KMS-11 (cell line): Measurements from ENCODE around the gene PRSS33.

Experiments used
- H2AFZ ChIP-seq: fragments of 200-600 bp; sonication (generic); 2 replicates; pipeline ENCODE4 v1.6.1; 2016; ENCODE audit warnings: antibody characterized with exemption, mixed run types, low read depth
- H3K27ac ChIP-seq: fragments of 200-600 bp; sonication (generic); 2 replicates; pipeline ENCODE4 v1.6.1; 2016; ENCODE audit warnings: mild to moderate bottlenecking, mixed run types
- H3K27me3 ChIP-seq: fragments of 200-600 bp; sonication (generic); 2 replicates; pipeline ENCODE4 v1.6.1; 2017; ENCODE audit warnings: mild to moderate bottlenecking, low read depth, mixed run types, moderate library complexity; ENCODE audit not compliant: insufficient read depth
- H3K36me3 ChIP-seq: fragments of 200-600 bp; sonication (generic); 2 replicates; pipeline ENCODE4 v1.6.1; 2017; ENCODE audit warnings: mild to moderate bottlenecking, mixed run types; ENCODE audit not compliant: insufficient read depth
- H3K4me1 ChIP-seq: fragments of 200-600 bp; sonication (generic); 2 replicates; pipeline ENCODE4 v1.6.1; 2016; ENCODE audit warnings: mild to moderate bottlenecking, low read depth, mixed run types; ENCODE audit not compliant: poor library complexity, severe bottlenecking
- H3K4me2 ChIP-seq: fragments of 200-600 bp; sonication (generic); 2 replicates; pipeline ENCODE4 v1.7.0; 2016; ENCODE audit warnings: mild to moderate bottlenecking, mixed run types
- H3K4me3 ChIP-seq: fragments of 200-600 bp; sonication (generic); IDR thresholded peaks from 2 replicates; pipeline ENCODE4 v1.6.1; 2017; ENCODE audit warnings: low read depth, low read length, mixed read lengths; ENCODE audit not compliant: insufficient read depth
- H3K79me2 ChIP-seq: fragments of 200-600 bp; sonication (generic); 2 replicates; pipeline ENCODE4 v1.6.1; 2016; ENCODE audit warnings: low read depth, mixed run types; ENCODE audit not compliant: insufficient read depth
- H3K9ac ChIP-seq: fragments of 200-600 bp; sonication (generic); 2 replicates; pipeline ENCODE4 v1.6.1; 2016; ENCODE audit warnings: mild to moderate bottlenecking, mixed run types
- H4K20me1 ChIP-seq: fragments of 200-600 bp; sonication (generic); 2 replicates; pipeline ENCODE4 v1.6.1; 2016; ENCODE audit warnings: mild to moderate bottlenecking, mixed run types; ENCODE audit not compliant: insufficient read depth
- TF ChIP-seq, protein P1 (sequence below): fragments of 200-600 bp; sonication (generic); conservative IDR thresholded peaks from 2 replicates; pipeline ENCODE4 v1.6.1; 2017; ENCODE audit warnings: low read depth, mild to moderate bottlenecking, antibody characterized with exemption, low read length, moderate library complexity, mixed read lengths

Gene PRSS33

GRCh38 chr16:2799205-2799858 lies 12.0 kb upstream of the PRSS33 start:
- Histone ChIP-seq H3K9ac (no peak overlapping the region), H4K20me1 (no peaks in the 10 kb centered on the region; the same call in 1 of the 2 replicates), H3K79me2 (no peaks in the 10 kb centered on the region), H3K27me3 (peaks cover 53% of the 10 kb centered on the region), H3K4me2 (no peak overlapping the region), H3K4me3 (no peak overlapping the region), H3K36me3 (no peaks in the 10 kb centered on the region), H3K27ac (no peak overlapping the region), H2AFZ (no peak overlapping the region), H3K4me1 (no peaks in the 10 kb centered on the region)
- TF ChIP-seq, protein P1, sequence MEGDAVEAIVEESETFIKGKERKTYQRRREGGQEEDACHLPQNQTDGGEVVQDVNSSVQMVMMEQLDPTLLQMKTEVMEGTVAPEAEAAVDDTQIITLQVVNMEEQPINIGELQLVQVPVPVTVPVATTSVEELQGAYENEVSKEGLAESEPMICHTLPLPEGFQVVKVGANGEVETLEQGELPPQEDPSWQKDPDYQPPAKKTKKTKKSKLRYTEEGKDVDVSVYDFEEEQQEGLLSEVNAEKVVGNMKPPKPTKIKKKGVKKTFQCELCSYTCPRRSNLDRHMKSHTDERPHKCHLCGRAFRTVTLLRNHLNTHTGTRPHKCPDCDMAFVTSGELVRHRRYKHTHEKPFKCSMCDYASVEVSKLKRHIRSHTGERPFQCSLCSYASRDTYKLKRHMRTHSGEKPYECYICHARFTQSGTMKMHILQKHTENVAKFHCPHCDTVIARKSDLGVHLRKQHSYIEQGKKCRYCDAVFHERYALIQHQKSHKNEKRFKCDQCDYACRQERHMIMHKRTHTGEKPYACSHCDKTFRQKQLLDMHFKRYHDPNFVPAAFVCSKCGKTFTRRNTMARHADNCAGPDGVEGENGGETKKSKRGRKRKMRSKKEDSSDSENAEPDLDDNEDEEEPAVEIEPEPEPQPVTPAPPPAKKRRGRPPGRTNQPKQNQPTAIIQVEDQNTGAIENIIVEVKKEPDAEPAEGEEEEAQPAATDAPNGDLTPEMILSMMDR, result no peak

DNA sequence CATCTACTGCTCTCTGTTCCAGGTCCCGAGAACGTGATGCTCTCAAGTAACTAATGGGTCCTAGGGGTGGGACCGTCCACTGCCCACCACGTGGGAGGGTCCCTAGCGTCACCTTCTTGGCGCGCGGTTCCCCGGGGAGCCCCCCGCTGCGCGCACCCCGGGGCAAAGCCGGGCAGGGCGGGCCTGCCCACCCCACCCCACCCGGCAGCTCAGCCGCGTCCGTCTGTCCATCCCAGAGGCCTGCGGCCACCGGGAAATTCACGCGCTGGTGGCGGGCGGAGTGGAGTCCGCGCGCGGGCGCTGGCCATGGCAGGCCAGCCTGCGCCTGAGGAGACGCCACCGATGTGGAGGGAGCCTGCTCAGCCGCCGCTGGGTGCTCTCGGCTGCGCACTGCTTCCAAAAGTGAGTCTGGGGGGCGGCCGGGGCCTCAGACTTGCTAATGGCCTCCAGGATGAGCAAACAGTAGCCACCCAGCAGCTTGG lies 11.4 kb upstream of the PRSS33 start:
- Histone ChIP-seq H3K4me2 (no peak overlapping the region), H2AFZ (no peak overlapping the region), H3K36me3 (no peaks in the 10 kb centered on the region), H3K4me3 (no peak overlapping the region), H3K27ac (no peak overlapping the region), H3K4me1 (no peaks in the 10 kb centered on the region), H3K27me3 (peaks cover 53% of the 10 kb centered on the region), H4K20me1 (no peaks in the 10 kb centered on the region; the same call in 1 of the 2 replicates), H3K79me2 (no peaks in the 10 kb centered on the region), H3K9ac (no peak overlapping the region)
- TF ChIP-seq, protein P1, result no peak

DNA sequence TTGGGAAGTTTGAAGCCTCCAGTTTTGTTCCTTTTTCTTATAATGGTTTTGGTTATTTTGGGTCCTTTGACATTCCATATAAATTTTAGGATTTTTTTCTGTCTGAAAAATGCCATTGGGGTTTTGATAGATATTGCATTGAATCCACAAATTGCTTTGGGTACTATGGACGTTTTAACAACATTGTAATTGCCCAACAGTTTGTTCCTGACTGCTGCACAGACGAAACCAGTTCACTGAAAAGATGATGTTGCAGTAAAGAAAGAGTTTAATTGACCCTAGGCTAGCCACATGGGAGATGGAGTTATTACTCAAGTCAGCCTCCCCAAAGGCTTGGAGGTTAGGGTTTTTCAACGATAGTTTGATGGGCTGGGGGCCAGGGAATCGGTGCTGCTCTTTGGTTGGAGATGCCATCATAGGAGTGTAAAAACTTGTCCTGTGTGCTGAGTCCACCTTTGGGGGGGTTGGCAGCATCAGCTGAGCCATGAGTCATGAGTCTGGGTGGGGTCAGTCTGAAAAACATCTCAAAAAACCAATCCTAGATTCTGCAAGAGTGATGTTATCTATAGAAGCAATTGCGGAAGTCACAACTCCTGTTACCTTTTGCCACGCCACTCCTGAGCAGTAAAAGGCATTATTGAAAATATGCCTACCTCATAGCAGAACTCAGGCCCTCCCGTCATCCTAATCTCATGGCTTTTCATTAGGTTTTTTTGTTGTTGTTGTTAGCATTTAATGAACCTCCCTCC lies 8.2 kb upstream of the PRSS33 start:
- Histone ChIP-seq H3K27me3 (peaks cover 68% of the 10 kb centered on the region), H4K20me1 (no peaks in the 10 kb centered on the region; the same call in 1 of the 2 replicates), H3K79me2 (no peaks in the 10 kb centered on the region), H3K9ac (no peak overlapping the region), H3K27ac (no peak overlapping the region), H3K36me3 (no peaks in the 10 kb centered on the region), H2AFZ (peak overlapping the region; percentile 5; the same call in 1 of the 2 replicates), H3K4me3 (no peak overlapping the region), H3K4me2 (no peak overlapping the region), H3K4me1 (no peaks in the 10 kb centered on the region)
- TF ChIP-seq, protein P1, result no peak

DNA sequence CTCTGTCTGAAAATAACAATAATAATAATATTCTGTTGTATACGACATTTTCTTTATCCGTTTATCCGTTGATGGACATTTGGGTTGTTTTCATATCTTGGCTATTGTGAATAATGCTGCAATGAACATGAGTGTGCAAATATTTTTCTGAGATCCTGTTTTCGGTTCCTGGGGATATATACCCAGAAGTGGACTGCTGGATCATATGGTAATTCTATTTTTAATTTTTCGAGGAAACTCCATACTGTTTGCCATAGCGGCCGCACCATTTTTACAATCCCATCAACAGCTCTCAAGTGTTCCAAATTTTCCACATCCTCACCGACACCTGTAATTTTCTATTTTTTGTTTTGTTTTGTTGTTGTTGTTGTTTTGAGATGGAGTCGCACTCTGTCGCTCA lies 5.6 kb upstream of the PRSS33 start:
- Histone ChIP-seq H3K36me3 (no peaks in the 10 kb centered on the region), H3K4me1 (no peaks in the 10 kb centered on the region), H3K4me2 (no peak overlapping the region), H3K27ac (no peak overlapping the region), H3K79me2 (no peaks in the 10 kb centered on the region), H4K20me1 (no peaks in the 10 kb centered on the region; the same call in 1 of the 2 replicates), H3K27me3 (peaks cover 84% of the 10 kb centered on the region), H3K9ac (no peak overlapping the region), H3K4me3 (no peak overlapping the region), H2AFZ (no peak overlapping the region)
- TF ChIP-seq, protein P1, result no peak
